Caco-2 (cell line): Measurements from ENCODE around the gene TOM1. TPM values are rescaled to one million over a fixed set of nuclear protein-coding genes. Genes with fewer than 3 reads are reported as not detected.

Experiments
- BruUV-seq: library from RNA; stranded (reverse); fragments of 400-500 nt; replicated peaks from 2 replicates; lab custom pipeline; 2021; lab: Mats Ljungman, UMichigan
- CTCF ChIA-PET: fragments of 300-600 bp; sonication (Branson Sonifier 250); formaldehyde crosslinking; loops from one replicate; lab custom pipeline; 2022; ENCODE audit warnings: antibody characterized with exemption; lab: Charles Lee
- POLR2A ChIA-PET: fragments of 300-600 bp; sonication (Branson Sonifier 250); formaldehyde crosslinking; loops from one replicate; lab custom pipeline; 2022; ENCODE audit warnings: antibody characterized with exemption; lab: Charles Lee
- DNase-seq, 2 experiments: peaks; one replicate each; pipeline versions ENCODE4 v3.0.0 to v3.0.0-alpha.2; 2020 to 2022
- H3K27me3 ChIP-seq: replicated peaks from 2 replicates; pipeline ENCODE4 v1.6.0; 2011; ENCODE audit warnings: low read length; ENCODE audit not compliant: control insufficient read depth, insufficient read depth
- H3K36me3 ChIP-seq: 2 replicates; pipeline ENCODE4 v1.5.1; 2011; ENCODE audit warnings: low read length; ENCODE audit not compliant: control insufficient read depth, insufficient read depth
- H3K4me1 ChIP-seq: fragments of 250-450 bp; sonication (Bioruptor Pico); 2 replicates; pipeline ENCODE4 v1.5.1; 2020; ENCODE audit warnings: mild to moderate bottlenecking
- H3K4me3 ChIP-seq: 2 replicates; pipeline ENCODE4 v1.5.1; 2011; ENCODE audit warnings: low read depth, mild to moderate bottlenecking, control low read depth, low read length
- H3K9me3 ChIP-seq: fragments of 250-450 bp; sonication (Bioruptor Pico); 2 replicates; pipeline ENCODE4 v1.5.1; 2020; ENCODE audit warnings: mild to moderate bottlenecking, moderate library complexity
- H3K27ac Mint-ChIP-seq: one replicate; pipeline ENCODE4 v1.8.0; 2022; ENCODE audit warnings: mixed read lengths; ENCODE audit not compliant: unreplicated experiment
- H3K27me3 Mint-ChIP-seq: one replicate; pipeline ENCODE4 v1.8.0; 2022; ENCODE audit warnings: mixed read lengths; ENCODE audit not compliant: insufficient read depth, unreplicated experiment
- H3K36me3 Mint-ChIP-seq: one replicate; pipeline ENCODE4 v1.8.0; 2022; ENCODE audit warnings: mild to moderate bottlenecking, mixed read lengths; ENCODE audit not compliant: insufficient read depth, unreplicated experiment
- H3K4me1 Mint-ChIP-seq: one replicate; pipeline ENCODE4 v1.8.0; 2022; ENCODE audit warnings: low read depth, mixed read lengths; ENCODE audit not compliant: unreplicated experiment
- H3K4me3 Mint-ChIP-seq: one replicate; pipeline ENCODE4 v1.8.0; 2022; ENCODE audit warnings: mild to moderate bottlenecking, moderate library complexity, mixed read lengths; ENCODE audit not compliant: unreplicated experiment
- H3K9me3 Mint-ChIP-seq: one replicate; pipeline ENCODE4 v1.8.0; 2022; ENCODE audit warnings: mixed read lengths; ENCODE audit not compliant: unreplicated experiment
- CTCF ChIP-seq, 2 experiments: fragments of 200-600 bp in 1 of 2; IDR thresholded peaks; 1 replicate in 1 of 2; 2 replicates in 1 of 2; pipeline versions ENCODE4 v1.5.1 to v1.8.0; 2011 to 2022; ENCODE audit warnings: antibody characterized with exemption in 1 of 2, control low read depth in 1 of 2, inconsistent platforms in 1 of 2, low read depth in 1 of 2, low read length in 1 of 2, mild to moderate bottlenecking in 1 of 2, moderate library complexity in 1 of 2; ENCODE audit not compliant: insufficient read depth in 1 of 2, severe bottlenecking in 1 of 2, unreplicated experiment in 1 of 2
- intact Hi-C: fragments of 100-400 bp; cut with micrococcal nuclease; formaldehyde crosslinking; loops from one replicate; pipeline ENCODE4 v1.10.0; 2022; ENCODE audit not compliant: unreplicated experiment
- total RNA-seq: library from RNA; stranded (reverse); gene quantifications from 2 replicates; pipeline ENCODE4 v1.2.3, GENCODE V29; 2022

Gene TOM1
- total RNA-seq, 1 experiment from 2014 or later: 47.4 TPM

- Mint-ChIP-seq H3K4me1 (no peaks in the 10 kb centered on the region), H3K27me3 (no peaks in the 10 kb centered on the region), H3K27ac (no peak overlapping the region), H3K4me3 (no peak overlapping the region), H3K36me3 (peaks cover 18% of the 10 kb centered on the region), H3K9me3 (no peaks in the 10 kb centered on the region)
- DNase-seq: no peak
- Histone ChIP-seq H3K9me3 (no peaks in the 10 kb centered on the region), H3K36me3 (no peaks in the 10 kb centered on the region), H3K4me3 (no peak overlapping the region), H3K27me3 (no peaks in the 10 kb centered on the region), H3K4me1 (no peaks in the 10 kb centered on the region)
- intact Hi-C loops: no loop called here
- POLR2A ChIA-PET: no interaction called here
- TF ChIP-seq CTCF (IDR thresholded peaks at IDR 0.05; ENCODE audit: insufficient read depth in 1 of 2, low read depth in 1 of 2, low read length in 1 of 2, severe bottlenecking in 1 of 2, unreplicated experiment in 1 of 2): no peak
- CTCF ChIA-PET: no interaction called here
- BruUV-seq: no TSS peak
These were observed 23.7 kb upstream of the TOM1 start for GRCh38 chr22:35276019-35276418.

GRCh38 chr22:35288116-35288515 lies 11.6 kb upstream of the TOM1 start:
- POLR2A ChIA-PET: no interaction called here

GRCh38 chr22:35292786-35293185 lies 6.9 kb upstream of the TOM1 start:
- Mint-ChIP-seq H3K4me3 (no peak overlapping the region), H3K4me1 (no peaks in the 10 kb centered on the region), H3K27me3 (no peaks in the 10 kb centered on the region), H3K27ac (no peak overlapping the region), H3K9me3 (no peaks in the 10 kb centered on the region), H3K36me3 (peaks cover 26% of the 10 kb centered on the region)
- POLR2A ChIA-PET: no interaction called here
- Histone ChIP-seq H3K4me1 (no peaks in the 10 kb centered on the region), H3K4me3 (no peak overlapping the region), H3K36me3 (no peaks in the 10 kb centered on the region; the same call in 1 of the 2 replicates), H3K9me3 (no peaks in the 10 kb centered on the region), H3K27me3 (no peaks in the 10 kb centered on the region)
- intact Hi-C loops: no loop called here
- CTCF ChIA-PET: no interaction called here
- DNase-seq: no peak
- TF ChIP-seq CTCF (IDR thresholded peaks at IDR 0.05; ENCODE audit: insufficient read depth in 1 of 2, low read depth in 1 of 2, low read length in 1 of 2, severe bottlenecking in 1 of 2, unreplicated experiment in 1 of 2): no peak
- no TSS peak for BruUV-seq

More at GRCh38 chr22:35288116-35288515, 11.6 kb upstream of the TOM1 start:
- intact Hi-C loops: no loop called here
- Histone ChIP-seq H3K4me1 (no peaks in the 10 kb centered on the region), H3K27me3 (no peaks in the 10 kb centered on the region), H3K4me3 (no peak overlapping the region), H3K9me3 (no peaks in the 10 kb centered on the region), H3K36me3 (no peaks in the 10 kb centered on the region; the same call in none of the 2 replicates)
- TF ChIP-seq CTCF (IDR thresholded peaks at IDR 0.05; ENCODE audit: insufficient read depth in 1 of 2, low read depth in 1 of 2, low read length in 1 of 2, severe bottlenecking in 1 of 2, unreplicated experiment in 1 of 2): no peak
- no peaks in the 10 kb centered on the region for H3K27me3 Mint-ChIP-seq
- no peak for DNase-seq
- no peaks in the 10 kb centered on the region for H3K9me3 Mint-ChIP-seq
- H3K36me3 Mint-ChIP-seq: peaks cover 32% of the 10 kb centered on the region
- H3K27ac Mint-ChIP-seq: no peak overlapping the region
- CTCF ChIA-PET: no interaction called here
- BruUV-seq: no TSS peak
- no peaks in the 10 kb centered on the region for H3K4me1 Mint-ChIP-seq
- no peak overlapping the region for H3K4me3 Mint-ChIP-seq
